GM19467 (cell line): Measurements from ENCODE around the gene CAMTA1.

Experiments used
- ATAC-seq: cut with Tn5 transposase; IDR thresholded peaks from one replicate; pipeline ENCODE4 v1.9.1; 2021; ENCODE audit warnings: mild to moderate bottlenecking, moderate library complexity; ENCODE audit not compliant: unreplicated experiment

The CAMTA1 gene

GRCh38 chr1:7235871-7236517 is 450.7 kb downstream of the CAMTA1 start:
- no peak for ATAC-seq

- no peak for ATAC-seq
Measured at GRCh38 chr1:7236844-7237515, 451.7 kb downstream of the CAMTA1 start.

- no peak for ATAC-seq
Measured at GRCh38 chr1:7247158-7247557, 461.9 kb downstream of the CAMTA1 start.

GRCh38 chr1:7247791-7248548 is 462.7 kb downstream of the CAMTA1 start:
- ATAC-seq = no peak

- no peak for ATAC-seq
Measured at GRCh38 chr1:7248549-7249199, 463.4 kb downstream of the CAMTA1 start.

- no peak for ATAC-seq
Measured at GRCh38 chr1:7249516-7249915, 464.3 kb downstream of the CAMTA1 start.

- ATAC-seq = no peak
Measured at GRCh38 chr1:7250176-7250575, 464.9 kb downstream of the CAMTA1 start.

GRCh38 chr1:7250597-7251453 is 465.6 kb downstream of the CAMTA1 start:
- ATAC-seq = no peak

GRCh38 chr1:7251454-7251800 is 466.2 kb downstream of the CAMTA1 start:
- no peak for ATAC-seq

- no peak for ATAC-seq
Measured at GRCh38 chr1:7252411-7253117, 467.3 kb downstream of the CAMTA1 start.

GRCh38 chr1:7253118-7253480 is 467.8 kb downstream of the CAMTA1 start:
- ATAC-seq = no peak

- ATAC-seq = no peak
Measured at GRCh38 chr1:7253988-7254587, 468.8 kb downstream of the CAMTA1 start.

GRCh38 chr1:7255303-7256058 is 470.2 kb downstream of the CAMTA1 start:
- ATAC-seq = no peak

- ATAC-seq = no peak
Measured at GRCh38 chr1:7256526-7256925, 471.3 kb downstream of the CAMTA1 start.

- no peak for ATAC-seq
Measured at GRCh38 chr1:7257225-7257624, 472.0 kb downstream of the CAMTA1 start.

- ATAC-seq = no peak
Measured at GRCh38 chr1:7258589-7259135, 473.4 kb downstream of the CAMTA1 start.

GRCh38 chr1:7259955-7260354 is 474.7 kb downstream of the CAMTA1 start:
- no peak for ATAC-seq

GRCh38 chr1:7261490-7261889 is 476.2 kb downstream of the CAMTA1 start:
- no peak for ATAC-seq

GRCh38 chr1:7262611-7263010 is 477.4 kb downstream of the CAMTA1 start:
- ATAC-seq = no peak
